Tongue (tissue), 3 donors: ENCODE data around the gene ZNF749. TPM values are rescaled to one million over a fixed set of nuclear protein-coding genes. Genes with fewer than 3 reads are reported as not detected.
"Not testable (repeated sequence)": the region's sequence is repeated elsewhere in the genome, so short reads cannot be mapped to it uniquely, and the experiment has no call there.

ENCODE experiments used
- DNase-seq: peaks from one replicate; pipeline ENCODE4 v3.0.0-alpha.2; 2015
- small RNA-seq: library from RNA; depleted of rRNA; stranded (forward); fragments of <200 nt; gene quantifications from one replicate; pipeline ENCODE3, GENCODE V24; 2014; ENCODE audit warnings: low replicate concordance
- total RNA-seq: library from RNA; depleted of rRNA; stranded (reverse); fragments of >200 nt; gene quantifications from one replicate; pipeline ENCODE4 v1.2.3, GENCODE V29; 2014

Gene ZNF749
- total RNA-seq, 1 donor from 2014 or later: 15.8 TPM

DNA sequence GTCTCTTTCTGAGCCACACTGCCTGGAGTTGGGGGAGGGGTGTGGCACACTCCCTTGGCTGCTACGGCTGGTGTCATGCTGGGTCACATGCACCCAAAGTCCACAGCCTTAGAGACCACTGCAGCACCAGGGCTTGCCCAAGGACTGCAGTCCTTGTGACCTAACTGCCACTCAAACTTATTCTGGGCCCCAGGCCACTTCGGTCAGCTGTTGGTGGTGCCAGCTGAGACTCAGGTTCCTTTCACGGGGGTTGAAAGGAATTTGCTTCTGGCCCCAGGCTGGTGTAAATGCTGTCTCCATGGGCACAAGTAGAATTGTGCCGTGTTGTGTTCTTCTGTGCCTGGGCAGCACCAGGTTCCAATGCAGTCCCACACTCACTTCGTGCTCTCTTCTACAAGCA lies 31.4 kb downstream of the ZNF749 start:
- DNase-seq: no peak

- no peak for DNase-seq
These were observed 38.5 kb downstream of the ZNF749 start for GRCh38 chr19:57473646-57474045.

DNA sequence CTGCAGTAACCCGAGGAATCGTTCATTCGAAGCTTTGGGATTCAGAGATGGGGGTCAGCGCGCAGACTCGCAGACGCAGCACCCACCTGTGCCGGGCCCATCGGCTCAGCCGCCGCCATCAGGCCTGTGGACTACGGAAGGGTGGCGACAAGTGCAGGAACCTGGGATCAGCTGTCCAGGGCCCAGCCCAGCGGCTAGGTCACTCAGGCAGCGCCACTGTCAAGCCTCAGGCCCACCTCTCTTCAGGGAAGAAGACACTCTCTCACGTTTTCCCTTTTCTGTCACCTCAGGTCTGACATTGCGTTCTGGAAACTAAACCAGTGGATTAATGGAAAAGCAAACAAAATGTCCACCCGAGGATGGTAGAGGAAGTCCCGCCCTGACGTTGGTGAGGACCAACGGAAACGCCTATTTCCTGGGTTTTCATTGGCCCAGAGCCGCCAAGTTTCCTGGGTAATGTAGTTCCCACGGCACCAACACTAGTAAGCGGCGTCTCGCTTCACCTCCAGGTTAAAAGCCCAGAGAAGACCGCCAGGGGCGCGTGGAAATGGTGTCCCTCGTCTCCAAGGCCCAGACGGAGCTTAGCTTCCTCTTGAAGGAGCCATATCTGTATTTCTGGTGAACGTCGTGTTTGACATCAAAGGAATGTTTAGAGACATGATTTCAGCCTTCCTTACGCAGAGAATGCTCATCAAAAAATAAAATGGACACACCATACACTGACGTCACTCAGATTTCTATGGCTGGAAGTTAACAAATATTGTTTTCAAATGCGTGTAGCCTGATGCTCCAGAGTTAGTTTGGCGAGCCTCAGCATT lies 42.3 kb downstream of the ZNF749 start, which contains the start of gene ZNF772:
TSS of gene ZNF772 (minus strand) at position 376 of the 818 bp plus-strand sequence. CDS start at position 119, 257 bp downstream.
- peak; percentile 98 for DNase-seq

- DNase-seq: peak; percentile 96
These were observed 52.6 kb downstream of the ZNF749 start, which contains the start of gene ZNF419 for GRCh38 chr19:57487477-57488298. Gene ZNF419, plus strand, starts transcription at chr19:57487750. Its CDS starts 201 bp downstream, at chr19:57487951.

DNA sequence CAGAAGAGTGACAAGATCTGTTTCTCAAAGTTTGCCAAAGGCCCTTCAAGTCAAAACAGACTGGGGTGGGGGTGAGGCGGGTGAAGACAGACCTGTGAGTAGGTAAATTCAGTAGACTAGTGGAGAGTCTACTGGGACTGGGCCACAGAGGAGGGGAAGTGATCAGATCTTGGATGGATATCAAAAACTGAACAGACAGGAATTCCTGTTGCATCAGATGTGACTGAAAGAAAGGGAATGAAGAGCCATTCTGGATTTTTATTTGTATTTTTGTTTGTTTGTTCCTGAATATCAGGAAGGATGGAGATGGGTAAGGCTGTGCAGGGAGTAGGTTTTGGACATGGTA lies 53.1 kb downstream of the ZNF749 start:
- not testable (repeated sequence) for DNase-seq

Small RNAs within 50 kb of the gene (small RNA-seq; reads per million reads assigned to genes)
- gene VN1R107P: not detected

Other genes starting within 250 kb of the ZNF749 start
- 52.6 TPM for gene ZNF264, start 243.8 kb upstream of the ZNF749 start, total RNA-seq
- not detected for gene AURKC, start 204.3 kb upstream of the ZNF749 start, total RNA-seq
- gene ZNF805, start 194.7 kb upstream of the ZNF749 start, total RNA-seq: 34.1 TPM
- gene ZNF460, start 154.8 kb upstream of the ZNF749 start, total RNA-seq: 110 TPM
- gene ZNF543, start 114.9 kb upstream of the ZNF749 start, total RNA-seq: 19.2 TPM
- 13.5 TPM for gene ZNF304, start 84.1 kb upstream of the ZNF749 start, total RNA-seq
- 15.8 TPM for gene TRAPPC2B, start 71.8 kb upstream of the ZNF749 start, total RNA-seq
- 4.9 TPM for gene ZNF547, start 71.8 kb upstream of the ZNF749 start, total RNA-seq
- 43.4 TPM for gene ZNF548, start 45.5 kb upstream of the ZNF749 start, total RNA-seq
- gene ZNF17, start 24.2 kb upstream of the ZNF749 start, total RNA-seq: 22.5 TPM
- gene VN1R1, start 21.8 kb downstream of the ZNF749 start, total RNA-seq: 1.2 TPM
- 25.2 TPM for gene ZNF772, start 42.2 kb downstream of the ZNF749 start, total RNA-seq
- 12.0 TPM for gene ZNF419, start 52.4 kb downstream of the ZNF749 start, total RNA-seq
- gene ZNF773, start 64.6 kb downstream of the ZNF749 start, total RNA-seq: 34.7 TPM
- gene ZNF549, start 92.0 kb downstream of the ZNF749 start, total RNA-seq: 9.3 TPM
- gene ZNF550, start 124.5 kb downstream of the ZNF749 start, total RNA-seq: 15.1 TPM
- 5.4 TPM for gene ZNF416, start 143.6 kb downstream of the ZNF749 start, total RNA-seq
- 11.2 TPM for gene ZIK1, start 148.8 kb downstream of the ZNF749 start, total RNA-seq
- gene ZNF530, start 164.6 kb downstream of the ZNF749 start, total RNA-seq: 5.1 TPM
- gene ZNF134, start 178.9 kb downstream of the ZNF749 start, total RNA-seq: 23.3 TPM
- gene ZNF211, start 197.8 kb downstream of the ZNF749 start, total RNA-seq: 19.0 TPM
- gene ZSCAN4, start 233.6 kb downstream of the ZNF749 start, total RNA-seq: not detected
- gene ZNF551, start 246.7 kb downstream of the ZNF749 start, total RNA-seq: 18.9 TPM